ENCODE measurements around the gene GAMT.

- TF ChIP-seq CTCF (IDR thresholded peaks at IDR 0.05) (no peak), POLR2A (IDR thresholded peaks at IDR 0.05) (no peak)
Observed at GRCh38 chr19:1351381-1351851, 49.9 kb downstream of the GAMT start.
